Fibroblast of the aortic adventitia (primary cell): Measurements from ENCODE around the gene FAM120AOS. TPM values are rescaled to one million over a fixed set of nuclear protein-coding genes. Genes with fewer than 3 reads are reported as not detected.

Experiments used
- DNase-seq: peaks from one replicate; pipeline ENCODE4 v3.0.0-alpha.2; 2010; ENCODE audit warnings: low read depth
- H3K4me3 ChIP-seq: 2 replicates; pipeline ENCODE4 v1.5.1; 2011; ENCODE audit warnings: low read depth, mild to moderate bottlenecking, control low read depth, low read length, moderate library complexity
- CTCF ChIP-seq: IDR thresholded peaks from 2 replicates; pipeline ENCODE4 v1.5.1; 2011; ENCODE audit warnings: mild to moderate bottlenecking, low read length, control low read depth, inconsistent platforms; ENCODE audit not compliant: insufficient read depth
- total RNA-seq: library from RNA; depleted of rRNA; stranded (reverse); fragments of >200 nt; gene quantifications from 2 replicates; pipeline ENCODE4 v1.2.3, GENCODE V29; 2012; ENCODE audit warnings: low replicate concordance

FAM120AOS gene
- total RNA-seq, 1 donor: 44.6 TPM

GRCh38 chr9:93491593-93492232 lies 38.3 kb upstream of the FAM120AOS start:
- no peak overlapping the region for H3K4me3 ChIP-seq
- TF ChIP-seq CTCF: no peak
- no peak for DNase-seq

GRCh38 chr9:93488244-93488643 lies 34.9 kb upstream of the FAM120AOS start:
- DNase-seq: no peak
- no peak for TF ChIP-seq CTCF
- no peak overlapping the region for H3K4me3 ChIP-seq

GRCh38 chr9:93486268-93486667 lies 32.9 kb upstream of the FAM120AOS start:
- peak; percentile 34 for DNase-seq
- no peak overlapping the region for H3K4me3 ChIP-seq
- no peak for TF ChIP-seq CTCF

- no peak overlapping the region for H3K4me3 ChIP-seq
- no peak for TF ChIP-seq CTCF
- DNase-seq: no peak
Observed at GRCh38 chr9:93483497-93483896, 30.1 kb upstream of the FAM120AOS start.

- no peak for DNase-seq
- TF ChIP-seq CTCF: no peak
- H3K4me3 ChIP-seq: no peak overlapping the region
Observed at GRCh38 chr9:93480728-93481324, 27.4 kb upstream of the FAM120AOS start.

GRCh38 chr9:93480262-93480661 lies 26.9 kb upstream of the FAM120AOS start:
- DNase-seq: no peak
- TF ChIP-seq CTCF: no peak
- H3K4me3 ChIP-seq: no peak overlapping the region
